ENCODE results near the gene SFSWAP.
"Not testable (repeated sequence)": the region's sequence is repeated elsewhere in the genome, so short reads cannot be mapped to it uniquely, and the experiment has no call there.

The SFSWAP gene

GRCh38 chr12:131666978-131667601 is 43.8 kb upstream of the SFSWAP start:
- H3K4me1 ChIP-seq (ENCODE audit: control extremely low read depth in 1 of 4, control insufficient read depth in 4 of 4, insufficient read depth in 4 of 4, low read length in 3 of 4); H3K36me3 ChIP-seq (ENCODE audit: control insufficient read depth in 4 of 4, insufficient read depth in 4 of 4, low read length in 3 of 4); H3K4me3 ChIP-seq (ENCODE audit: control insufficient read depth in 1 of 7, extremely low read depth in 1 of 7, insufficient read depth in 4 of 7, low read depth in 2 of 7, low read length in 6 of 7); H3K9me3 ChIP-seq (ENCODE audit: control extremely low read depth in 1 of 5, control insufficient read depth in 4 of 5, insufficient read depth in 2 of 5, low read depth in 1 of 5, low read length in 4 of 5); CTCF ChIA-PET; POLR2A ChIA-PET; H3K27me3 ChIP-seq (replicated peaks in 2 of 5; ENCODE audit: control insufficient read depth in 4 of 5, insufficient read depth in 5 of 5, low read length in 4 of 5): not testable (repeated sequence)
- peak overlapping the region; percentile 40 to 66 for H3K27ac ChIP-seq (ENCODE audit: insufficient read depth in 1 of 2, low read depth in 1 of 2, low read length in 2 of 2, poor library complexity in 1 of 2, severe bottlenecking in 2 of 2)
- DNase-seq: peak; percentile 33 to 75 (median 72)
- WGBS (ENCODE audit: insufficient coverage): 90% methylated on average over 7 of the region's 12 CpGs

DNA sequence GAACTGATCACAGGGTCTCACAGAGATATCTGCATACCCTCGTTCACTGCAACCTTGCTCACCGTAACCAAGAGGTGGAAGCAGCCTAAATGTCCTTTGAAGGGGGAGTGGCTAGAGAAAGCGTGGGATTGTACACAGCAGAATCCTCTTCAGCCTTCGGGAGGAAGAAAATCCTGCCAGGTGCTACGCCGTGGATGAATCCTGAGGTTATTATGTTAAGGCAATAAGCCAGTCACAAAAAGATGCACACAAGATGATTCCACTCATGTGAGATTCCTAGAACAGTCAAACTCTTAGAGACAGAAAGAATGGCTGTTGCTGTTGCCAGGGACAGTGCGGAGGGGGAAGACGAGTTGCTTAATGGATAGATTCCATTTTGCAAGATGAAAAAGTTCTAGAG is 39.6 kb upstream of the SFSWAP start:
- POLR2A ChIA-PET: no interaction called here
- no peak overlapping the region for H3K27ac ChIP-seq (ENCODE audit: insufficient read depth in 1 of 2, low read depth in 1 of 2, low read length in 2 of 2, poor library complexity in 1 of 2, severe bottlenecking in 2 of 2)
- CTCF ChIA-PET: no interaction called here
- peaks cover 0 to 3% (median 0%) of the 10 kb centered on the region in 5 experiments for H3K9me3 ChIP-seq (ENCODE audit: control extremely low read depth in 1 of 5, control insufficient read depth in 4 of 5, insufficient read depth in 2 of 5, low read depth in 1 of 5, low read length in 4 of 5)
- H3K4me1 ChIP-seq (ENCODE audit: control extremely low read depth in 1 of 4, control insufficient read depth in 4 of 4, insufficient read depth in 4 of 4, low read length in 3 of 4): peaks cover 3 to 7% (median 6%) of the 10 kb centered on the region in 4 experiments
- WGBS (ENCODE audit: insufficient coverage): 82% methylated on average over 6 of the region's 8 CpGs
- H3K4me3 ChIP-seq (ENCODE audit: control insufficient read depth in 1 of 7, extremely low read depth in 1 of 7, insufficient read depth in 4 of 7, low read depth in 2 of 7, low read length in 6 of 7): no peak overlapping the region
- H3K36me3 ChIP-seq (ENCODE audit: control insufficient read depth in 4 of 4, insufficient read depth in 4 of 4, low read length in 3 of 4): no peaks in the 10 kb centered on the region
- no peak for DNase-seq
- H3K27me3 ChIP-seq (replicated peaks in 2 of 5; ENCODE audit: control insufficient read depth in 4 of 5, insufficient read depth in 5 of 5, low read length in 4 of 5): no peaks in the 10 kb centered on the region

- POLR2A ChIA-PET: no interaction called here
- 77% methylated on average over 7 of the region's 8 CpGs for WGBS (ENCODE audit: insufficient coverage)
- no peak for DNase-seq
- Histone ChIP-seq H3K27ac (ENCODE audit: insufficient read depth in 1 of 2, low read depth in 1 of 2, low read length in 2 of 2, poor library complexity in 1 of 2, severe bottlenecking in 2 of 2) (no peak overlapping the region), H3K4me1 (ENCODE audit: control extremely low read depth in 1 of 4, control insufficient read depth in 4 of 4, insufficient read depth in 4 of 4, low read length in 3 of 4) (peaks cover 3 to 7% (median 6%) of the 10 kb centered on the region in 4 experiments), H3K4me3 (ENCODE audit: control insufficient read depth in 1 of 7, extremely low read depth in 1 of 7, insufficient read depth in 4 of 7, low read depth in 2 of 7, low read length in 6 of 7) (no peak overlapping the region), H3K27me3 (replicated peaks in 2 of 5; ENCODE audit: control insufficient read depth in 4 of 5, insufficient read depth in 5 of 5, low read length in 4 of 5) (no peaks in the 10 kb centered on the region), H3K9me3 (ENCODE audit: control extremely low read depth in 1 of 5, control insufficient read depth in 4 of 5, insufficient read depth in 2 of 5, low read depth in 1 of 5, low read length in 4 of 5) (peaks cover 0 to 3% (median 0%) of the 10 kb centered on the region in 5 experiments), H3K36me3 (ENCODE audit: control insufficient read depth in 4 of 4, insufficient read depth in 4 of 4, low read length in 3 of 4) (no peaks in the 10 kb centered on the region)
- CTCF ChIA-PET: no interaction called here
Measured at GRCh38 chr12:131671871-131672270, 39.0 kb upstream of the SFSWAP start.

DNA sequence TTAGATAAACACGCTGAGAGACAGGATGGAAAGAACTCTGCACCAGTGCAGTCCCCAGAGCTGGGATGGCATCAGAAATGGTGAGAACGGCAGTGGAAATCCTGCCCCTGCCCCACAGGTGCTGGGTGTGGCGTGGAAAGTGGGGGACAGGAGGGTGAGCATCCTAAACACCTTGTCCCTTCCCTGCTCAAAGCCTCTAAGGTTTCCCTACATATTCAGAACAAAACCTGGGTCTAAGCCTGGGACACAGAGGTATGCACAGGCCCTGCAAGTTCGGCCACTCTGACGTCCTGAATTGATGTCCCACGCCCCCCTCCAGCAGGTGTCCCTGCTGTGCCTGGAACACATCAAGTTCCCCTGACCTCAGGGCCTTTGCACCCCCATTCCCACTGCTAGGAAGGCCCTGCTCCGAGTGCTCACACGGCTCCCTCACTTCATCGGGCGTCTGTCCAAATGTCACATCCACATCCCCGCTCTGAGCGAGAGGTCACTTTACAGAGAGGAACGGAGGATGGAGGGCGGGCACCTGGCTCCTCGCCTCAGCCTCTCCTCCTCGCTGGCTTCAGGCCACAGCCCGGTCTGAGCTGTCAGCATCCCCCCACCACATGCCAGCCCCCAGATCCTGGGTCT is 38.5 kb upstream of the SFSWAP start:
- no peaks in the 10 kb centered on the region for H3K27me3 ChIP-seq (replicated peaks in 2 of 5; ENCODE audit: control insufficient read depth in 4 of 5, insufficient read depth in 5 of 5, low read length in 4 of 5)
- DNase-seq: no peak
- H3K4me1 ChIP-seq (ENCODE audit: control extremely low read depth in 1 of 4, control insufficient read depth in 4 of 4, insufficient read depth in 4 of 4, low read length in 3 of 4): peaks cover 3 to 7% (median 5%) of the 10 kb centered on the region in 4 experiments
- ChIA-PET POLR2A (no interaction called here), CTCF (no interaction called here)
- H3K36me3 ChIP-seq (ENCODE audit: control insufficient read depth in 4 of 4, insufficient read depth in 4 of 4, low read length in 3 of 4): no peaks in the 10 kb centered on the region
- H3K4me3 ChIP-seq (ENCODE audit: control insufficient read depth in 1 of 7, extremely low read depth in 1 of 7, insufficient read depth in 4 of 7, low read depth in 2 of 7, low read length in 6 of 7): no peak overlapping the region
- WGBS (ENCODE audit: insufficient coverage): 97% methylated on average over 15 of the region's 17 CpGs
- H3K9me3 ChIP-seq (ENCODE audit: control extremely low read depth in 1 of 5, control insufficient read depth in 4 of 5, insufficient read depth in 2 of 5, low read depth in 1 of 5, low read length in 4 of 5): peaks cover 0 to 3% (median 0%) of the 10 kb centered on the region in 5 experiments
- no peak overlapping the region for H3K27ac ChIP-seq (ENCODE audit: insufficient read depth in 1 of 2, low read depth in 1 of 2, low read length in 2 of 2, poor library complexity in 1 of 2, severe bottlenecking in 2 of 2)

DNA sequence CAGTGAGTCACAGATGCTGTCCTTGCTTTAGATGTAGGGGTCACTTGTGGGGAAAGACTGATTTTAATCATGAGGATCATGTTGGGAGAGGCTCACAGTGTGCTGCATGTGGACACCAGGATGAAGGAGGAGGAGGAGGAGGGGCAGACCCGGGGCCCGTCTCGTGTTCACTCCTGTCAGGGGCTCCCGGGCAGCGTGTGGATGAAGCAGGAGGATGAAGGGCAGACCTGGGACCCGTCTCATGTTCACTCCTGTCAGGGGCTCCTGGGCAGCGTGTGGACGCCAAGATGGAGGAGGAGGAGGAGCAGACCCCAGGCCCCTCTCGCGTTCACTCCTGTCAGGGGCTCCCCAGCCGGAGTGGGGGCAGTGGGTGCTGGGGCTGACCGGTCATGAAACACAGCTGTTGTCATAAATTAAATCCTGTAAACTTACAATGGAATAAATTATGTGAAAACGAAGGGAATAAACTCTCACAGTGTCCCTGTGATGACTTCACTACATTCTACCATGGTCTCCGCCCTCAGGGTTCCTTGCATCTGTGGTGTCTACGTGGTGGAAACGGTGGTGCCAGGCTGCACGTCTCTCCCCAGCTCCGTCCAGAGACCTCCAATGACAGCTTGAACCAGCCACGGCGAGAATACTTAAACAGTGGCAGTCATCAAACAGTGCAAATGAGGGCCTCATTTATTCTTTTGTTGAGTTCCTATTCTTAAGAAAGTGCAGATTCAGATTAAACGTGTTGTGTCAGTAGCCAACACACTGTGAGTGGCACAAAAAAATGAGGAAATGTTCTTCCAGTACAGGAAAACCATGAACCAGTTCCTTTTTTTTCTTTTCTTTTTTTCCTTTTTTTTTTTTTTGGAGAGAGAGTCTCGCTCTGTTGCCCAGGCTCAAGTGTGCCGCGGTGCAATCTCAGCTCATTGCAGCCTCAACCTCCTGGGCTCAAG is 37.7 kb upstream of the SFSWAP start:
- Histone ChIP-seq H3K9me3 (ENCODE audit: control extremely low read depth in 1 of 5, control insufficient read depth in 4 of 5, insufficient read depth in 2 of 5, low read depth in 1 of 5, low read length in 4 of 5) (peaks cover 0 to 3% (median 0%) of the 10 kb centered on the region in 5 experiments), H3K36me3 (ENCODE audit: control insufficient read depth in 4 of 4, insufficient read depth in 4 of 4, low read length in 3 of 4) (no peaks in the 10 kb centered on the region), H3K4me3 (ENCODE audit: control insufficient read depth in 1 of 7, extremely low read depth in 1 of 7, insufficient read depth in 4 of 7, low read depth in 2 of 7, low read length in 6 of 7) (no peak overlapping the region), H3K27me3 (replicated peaks in 2 of 5; ENCODE audit: control insufficient read depth in 4 of 5, insufficient read depth in 5 of 5, low read length in 4 of 5) (no peaks in the 10 kb centered on the region), H3K27ac (ENCODE audit: insufficient read depth in 1 of 2, low read depth in 1 of 2, low read length in 2 of 2, poor library complexity in 1 of 2, severe bottlenecking in 2 of 2) (no peak overlapping the region), H3K4me1 (ENCODE audit: control extremely low read depth in 1 of 4, control insufficient read depth in 4 of 4, insufficient read depth in 4 of 4, low read length in 3 of 4) (peaks cover 2 to 7% (median 4%) of the 10 kb centered on the region in 4 experiments)
- 68% methylated on average over 17 of the region's 24 CpGs for WGBS (ENCODE audit: insufficient coverage)
- peak; percentile 15 to 40 (median 32) for DNase-seq
- ChIA-PET CTCF (no interaction called here), POLR2A (interaction anchor here (0.6 to 0.7 kb wide), 3 partner anchors 12 to 76 kb away, joined by 4 to 10 read pairs (median 8); no protein-coding TSS in a partner anchor)

DNA sequence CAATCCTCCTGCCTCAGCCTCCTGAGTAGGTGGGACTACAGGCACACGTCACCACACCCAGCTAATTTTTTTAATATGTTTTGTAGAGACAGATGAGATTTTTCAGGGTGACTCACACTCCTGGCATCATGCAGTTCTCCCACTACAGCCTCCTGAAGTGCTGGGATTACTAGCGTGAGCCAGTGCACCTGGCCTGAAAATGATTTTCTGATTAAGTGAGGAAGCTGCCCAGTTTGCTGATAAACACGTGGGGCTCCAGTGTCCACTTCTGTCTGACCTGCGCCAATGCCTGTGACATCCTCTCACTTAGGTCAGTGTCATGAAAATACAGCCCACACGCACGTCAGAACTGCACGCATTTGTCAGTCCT is 37.0 kb upstream of the SFSWAP start:
- CTCF ChIA-PET: no interaction called here
- Histone ChIP-seq H3K9me3 (ENCODE audit: control extremely low read depth in 1 of 5, control insufficient read depth in 4 of 5, insufficient read depth in 2 of 5, low read depth in 1 of 5, low read length in 4 of 5) (peaks cover 0 to 3% (median 0%) of the 10 kb centered on the region in 5 experiments), H3K27ac (ENCODE audit: insufficient read depth in 1 of 2, low read depth in 1 of 2, low read length in 2 of 2, poor library complexity in 1 of 2, severe bottlenecking in 2 of 2) (no peak overlapping the region), H3K36me3 (ENCODE audit: control insufficient read depth in 4 of 4, insufficient read depth in 4 of 4, low read length in 3 of 4) (no peaks in the 10 kb centered on the region), H3K4me1 (ENCODE audit: control extremely low read depth in 1 of 4, control insufficient read depth in 4 of 4, insufficient read depth in 4 of 4, low read length in 3 of 4) (peaks cover 2 to 7% (median 4%) of the 10 kb centered on the region in 4 experiments), H3K4me3 (ENCODE audit: control insufficient read depth in 1 of 7, extremely low read depth in 1 of 7, insufficient read depth in 4 of 7, low read depth in 2 of 7, low read length in 6 of 7) (no peak overlapping the region), H3K27me3 (replicated peaks in 2 of 5; ENCODE audit: control insufficient read depth in 4 of 5, insufficient read depth in 5 of 5, low read length in 4 of 5) (no peaks in the 10 kb centered on the region)
- DNase-seq: no peak
- POLR2A ChIA-PET: interaction anchor here (0.6 to 0.7 kb wide), 3 partner anchors 11 to 75 kb away, joined by 4 to 10 read pairs (median 8); no protein-coding TSS in a partner anchor
- WGBS (ENCODE audit: insufficient coverage): 92% methylated on average over 6 of the region's 7 CpGs

Data from common myeloid progenitor, CD34-positive (primary cell).